Measurements from ENCODE around the gene BMP7. TPM values are rescaled to one million over a fixed set of nuclear protein-coding genes. Genes with fewer than 3 reads are reported as not detected.

Gene BMP7
- total RNA-seq (2021) (7.5 and 18.9 TPM in 2 replicates), Bru-seq, nascent RNA (percentile 44 among the genes with signal in this experiment), BruChase-seq, experiment 1, labeled RNA remaining after a 2-hour chase (percentile 48 among the genes with signal in this experiment), BruChase-seq, experiment 2, labeled RNA remaining after a 6-hour chase (percentile 38 among the genes with signal in this experiment)
- long read RNA-seq, full-length matches to known transcripts, result 40 of 54 reads
- long read RNA-seq, partial matches to known transcripts, result 3 of 54 reads
- long read RNA-seq, other reads (novel, unspliced or antisense), result 11 of 54 reads

DNA sequence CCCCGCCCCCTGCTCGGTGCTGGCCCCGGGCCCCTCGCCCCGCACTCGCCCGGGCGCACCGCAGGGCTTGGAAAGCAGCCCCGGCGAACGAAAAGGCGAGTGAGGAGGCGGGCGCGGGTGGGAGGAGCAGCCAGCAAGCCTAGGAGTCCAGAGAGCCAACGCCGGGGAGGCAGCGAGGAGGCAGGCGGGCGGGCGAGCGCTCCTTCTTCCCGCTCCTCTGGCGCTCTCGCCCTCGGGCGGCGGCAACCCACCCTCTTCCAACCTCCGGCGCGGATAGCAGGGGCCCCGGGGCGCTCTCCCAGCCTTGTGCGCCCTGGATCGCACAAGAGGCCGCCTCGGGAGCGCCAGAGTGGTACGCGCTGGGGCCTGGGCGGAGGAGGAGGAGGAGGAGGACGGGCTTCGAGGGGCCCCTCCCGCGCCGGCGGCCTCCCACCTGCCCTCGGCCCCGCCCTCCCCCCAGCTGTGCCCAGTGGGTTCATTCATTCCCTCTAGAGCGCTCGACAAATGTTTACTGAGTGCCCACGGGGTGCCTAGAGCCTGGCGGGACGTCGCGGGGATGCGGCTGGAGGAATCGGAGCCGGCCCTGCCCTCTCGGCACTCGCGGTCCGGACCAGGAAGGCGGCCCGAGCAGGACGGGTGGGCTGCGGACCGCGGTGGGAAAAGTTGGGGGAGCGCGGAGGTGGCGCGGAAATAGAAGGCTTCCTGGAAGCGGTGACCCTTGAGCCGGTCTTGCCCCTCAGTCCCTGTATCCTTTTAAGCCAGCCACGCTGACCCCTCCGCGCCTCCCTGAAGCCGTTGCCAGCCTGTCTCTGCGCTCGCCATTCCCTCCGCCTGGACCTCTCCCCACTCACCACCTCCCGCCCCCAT lies at the start of gene BMP7:
TSS of gene BMP7 (minus strand) at position 351 of the 867 bp plus-strand sequence. CDS start 519 bp downstream, outside the sequence.
- H3K9me3 ChIP-seq (ENCODE audit: low read depth, low read length, poor library complexity, severe bottlenecking), result no peaks in the 10 kb centered on the region
- intact Hi-C loops (cut with micrococcal nuclease; ENCODE audit: unreplicated experiment), result no loop called here
- H3K27me3 ChIP-seq (replicated peaks; ENCODE audit: insufficient read depth, low read depth, low read length, poor library complexity), result peaks cover 64% of the 10 kb centered on the region
- TF ChIP-seq CTCF (conservative IDR thresholded peaks at IDR 0.05; ENCODE audit: low read depth, low read length) (no peak), EZH2 (IDR thresholded peaks at IDR 0.05; ENCODE audit: borderline replicate concordance, low read depth, low read length, poor library complexity, severe bottlenecking) (peak; percentile 72)
- DNase-seq (ENCODE audit: low spot score), result peak; percentile 60
- ChIA-PET CTCF (no interaction called here), POLR2A (ENCODE audit: low non-redundant PET) (no interaction called here)
- peaks cover 6% of the 10 kb centered on the region for H3K4me1 ChIP-seq (ENCODE audit: insufficient read depth, low read length, poor library complexity, severe bottlenecking)
- no peaks in the 10 kb centered on the region for H3K36me3 ChIP-seq (ENCODE audit: insufficient read depth, low read length, poor library complexity, severe bottlenecking)
- no peak within 1 kb of the TSS for H3K27ac ChIP-seq (ENCODE audit: low read depth, low read length, poor library complexity, severe bottlenecking)
- H3K4me3 ChIP-seq (ENCODE audit: low read depth, low read length, poor library complexity, severe bottlenecking), result peak within 1 kb of the TSS; percentile 50
- no TSS peak for BruUV-seq (replicated peaks)

DNA sequence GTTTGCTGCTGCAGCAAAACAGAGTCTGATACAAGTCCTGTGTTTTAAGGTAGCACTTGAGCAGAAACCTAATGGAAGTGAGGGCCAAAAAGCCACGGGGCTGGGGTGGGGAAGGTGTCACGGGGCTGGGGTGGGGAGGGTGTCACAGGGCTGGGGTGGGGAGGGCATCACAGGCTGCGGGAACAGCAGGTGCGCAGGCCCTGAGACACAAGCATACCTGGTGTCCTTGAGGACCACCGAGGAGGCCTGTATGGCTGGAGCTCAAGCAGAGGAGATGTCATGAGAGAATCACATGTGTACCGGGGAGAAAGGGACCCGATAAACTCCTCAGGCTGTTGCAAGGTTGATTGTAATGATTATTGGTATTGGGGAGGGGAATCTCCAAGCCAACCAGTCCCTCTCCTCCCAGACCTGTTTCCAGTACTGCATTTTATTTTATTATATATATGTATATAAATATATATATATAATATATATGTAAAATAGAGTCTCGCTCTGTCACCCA lies 49.6 kb upstream of the BMP7 start:
- intact Hi-C loops (cut with micrococcal nuclease; ENCODE audit: unreplicated experiment), result no loop called here
- H3K9me3 ChIP-seq (ENCODE audit: low read depth, low read length, poor library complexity, severe bottlenecking), result no peaks in the 10 kb centered on the region
- no peaks in the 10 kb centered on the region for H3K36me3 ChIP-seq (ENCODE audit: insufficient read depth, low read length, poor library complexity, severe bottlenecking)
- no peak for DNase-seq (ENCODE audit: low spot score)
- no peak for TF ChIP-seq EZH2 (IDR thresholded peaks at IDR 0.05; ENCODE audit: borderline replicate concordance, low read depth, low read length, poor library complexity, severe bottlenecking)
- no peak overlapping the region for H3K4me3 ChIP-seq (ENCODE audit: low read depth, low read length, poor library complexity, severe bottlenecking)
- CTCF ChIA-PET, result no interaction called here
- H3K27me3 ChIP-seq (replicated peaks; ENCODE audit: insufficient read depth, low read depth, low read length, poor library complexity), result peaks cover 42% of the 10 kb centered on the region
- H3K27ac ChIP-seq (ENCODE audit: low read depth, low read length, poor library complexity, severe bottlenecking), result no peak overlapping the region
- BruUV-seq (replicated peaks), result no TSS peak
- H3K4me1 ChIP-seq (ENCODE audit: insufficient read depth, low read length, poor library complexity, severe bottlenecking), result no peaks in the 10 kb centered on the region
- POLR2A ChIA-PET (ENCODE audit: low non-redundant PET), result no interaction called here

DNA sequence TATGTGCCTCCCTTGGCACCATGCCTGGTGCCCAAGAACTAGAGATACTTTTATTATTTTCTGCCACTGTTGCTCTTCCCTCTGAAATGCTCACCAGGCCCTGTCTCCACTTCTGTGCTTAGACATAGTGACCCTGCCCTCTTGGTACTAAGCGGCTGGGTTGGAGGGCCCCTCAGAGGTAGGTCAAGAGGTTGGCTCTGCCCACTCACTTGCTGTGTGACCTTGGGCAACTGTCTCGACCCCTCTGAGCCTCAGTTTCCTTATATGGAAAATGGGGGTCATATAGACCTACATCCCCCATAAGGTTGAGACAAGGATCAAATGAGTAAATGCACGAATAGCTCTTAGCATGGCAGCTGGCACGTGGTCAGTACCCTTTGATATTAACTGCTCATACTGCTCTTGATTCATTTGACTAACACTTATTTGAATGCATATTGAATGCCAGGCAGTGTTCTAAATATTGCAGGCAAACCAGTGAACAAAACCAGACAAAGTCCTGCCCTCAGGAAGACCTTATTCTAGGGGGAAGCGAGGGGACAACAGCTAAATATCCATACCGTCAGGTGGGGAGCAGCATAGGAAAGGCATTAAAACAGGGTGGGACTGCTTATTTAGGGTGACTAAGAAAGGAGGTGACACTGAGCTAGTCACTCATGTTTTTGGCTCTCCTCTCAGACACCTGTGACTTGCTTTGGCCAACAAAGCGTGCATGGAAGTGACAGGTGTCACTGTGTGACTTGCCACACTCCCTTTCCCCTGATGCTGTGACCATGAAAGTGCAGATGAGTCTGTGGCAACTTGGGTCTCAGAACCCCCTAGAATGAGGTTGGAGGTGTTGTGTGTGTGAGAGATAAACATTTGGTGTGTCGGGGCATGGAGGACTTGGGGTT lies 48.9 kb upstream of the BMP7 start:
- intact Hi-C loops (cut with micrococcal nuclease; ENCODE audit: unreplicated experiment), result no loop called here

More for the DNA sequence above, 48.9 kb upstream of the BMP7 start:
- TF ChIP-seq EZH2 (IDR thresholded peaks at IDR 0.05; ENCODE audit: borderline replicate concordance, low read depth, low read length, poor library complexity, severe bottlenecking) (no peak), CTCF (conservative IDR thresholded peaks at IDR 0.05; ENCODE audit: low read depth, low read length) (no peak)
- H3K4me1 ChIP-seq (ENCODE audit: insufficient read depth, low read length, poor library complexity, severe bottlenecking), result no peaks in the 10 kb centered on the region
- CTCF ChIA-PET, result no interaction called here
- H3K4me3 ChIP-seq (ENCODE audit: low read depth, low read length, poor library complexity, severe bottlenecking), result no peak overlapping the region
- no peak for DNase-seq (ENCODE audit: low spot score)
- POLR2A ChIA-PET (ENCODE audit: low non-redundant PET), result no interaction called here
- H3K27ac ChIP-seq (ENCODE audit: low read depth, low read length, poor library complexity, severe bottlenecking), result no peak overlapping the region
- no peaks in the 10 kb centered on the region for H3K9me3 ChIP-seq (ENCODE audit: low read depth, low read length, poor library complexity, severe bottlenecking)
- H3K36me3 ChIP-seq (ENCODE audit: insufficient read depth, low read length, poor library complexity, severe bottlenecking), result no peaks in the 10 kb centered on the region
- no TSS peak for BruUV-seq (replicated peaks)
- peaks cover 49% of the 10 kb centered on the region for H3K27me3 ChIP-seq (replicated peaks; ENCODE audit: insufficient read depth, low read depth, low read length, poor library complexity)

Measured in A673 (cell line).